Sigmoid colon (tissue), 7 donors: ENCODE measurements around the gene FGF23. TPM values are rescaled to one million over a fixed set of nuclear protein-coding genes. Genes with fewer than 3 reads are reported as not detected.

Experiments
- DNase-seq: peaks from one replicate; pipeline ENCODE4 v3.0.0-alpha.2; 2019
- H3K27ac ChIP-seq, 4 donors: fragments of 200-600 bp; sonication (generic); one replicate each; pipeline ENCODE4 v1.5.1; 2016 to 2019; ENCODE audit warnings: mild to moderate bottlenecking in 1 of 4
- H3K27me3 ChIP-seq, 3 donors: fragments of 200-600 bp; sonication (generic); one replicate each; pipeline ENCODE4 v1.5.1; 2019; ENCODE audit warnings: mild to moderate bottlenecking in 1 of 3
- H3K36me3 ChIP-seq, 4 donors: fragments of 200-600 bp; sonication (generic); one replicate each; pipeline ENCODE4 v1.5.1; 2016 to 2019
- H3K4me1 ChIP-seq, 4 donors: fragments of 200-600 bp; sonication (generic); one replicate each; pipeline ENCODE4 v1.5.1; 2017 to 2019
- H3K4me3 ChIP-seq, 4 donors: fragments of 200-600 bp; sonication (generic); one replicate each; pipeline ENCODE4 v1.5.1; 2017 to 2019; ENCODE audit warnings: mild to moderate bottlenecking in 2 of 4, moderate library complexity in 1 of 4
- H3K9me3 ChIP-seq, 4 donors: fragments of 200-600 bp in 3 of 4; sonication (generic) in 3 of 4; one replicate each; pipeline versions ENCODE4 v1.5.1 to v1.6.1; 2013 to 2019
- EP300 ChIP-seq, 4 donors: sonication (generic); formaldehyde crosslinking; IDR thresholded peaks; one replicate each; pipeline ENCODE4 v1.6.1; 2017; ENCODE audit warnings: antibody characterized with exemption in 4 of 4
- POLR2A ChIP-seq, 2 donors: fragments of 450-650 bp; IDR thresholded peaks; one replicate each; pipeline ENCODE4 v1.6.1; 2016; ENCODE audit warnings: antibody characterized with exemption in 2 of 2, mild to moderate bottlenecking in 2 of 2, moderate library complexity in 2 of 2
- POLR2AphosphoS5 ChIP-seq, 4 donors: sonication (generic); formaldehyde crosslinking; IDR thresholded peaks; one replicate each; pipeline ENCODE4 v1.6.1; 2017; ENCODE audit warnings: antibody characterized with exemption in 4 of 4
- whole genome bisulfite sequencing, 2 donors: extraction: QIAGEN DNeasy Blood & Tissue Kit; methylation state at CpG; one replicate each; pipeline ENCODE4 v1.1.7; 2013; 5-methylcytosine and 5-hydroxymethylcytosine counted together
- intact Hi-C: fragments of 100-400 bp; cut with DNase I; formaldehyde crosslinking; loops from one replicate; pipeline ENCODE4 v1.15.1; 2023
- polyA plus RNA-seq, 3 donors: library from polyadenylated mRNA; stranded (reverse); fragments of 200-250 nt; gene quantifications; one replicate each; pipeline ENCODE4 v1.2.3, GENCODE V29; 2013
- total RNA-seq, 4 donors: library from RNA; depleted of rRNA; stranded (reverse); fragments of >200 nt; gene quantifications; one replicate each; pipeline ENCODE4 v1.1.0, GENCODE V29; 2016
- TF ChIP-seq, protein P1 (sequence below), 4 experiments: fragments of 450-650 bp in 3 of 4; fragments of 200-600 bp in 1 of 4; IDR thresholded peaks; one replicate each; pipeline ENCODE4 v1.5.1; 2016 to 2019; ENCODE audit warnings: antibody characterized with exemption in 4 of 4, mild to moderate bottlenecking in 3 of 4, moderate library complexity in 2 of 4
- donor health status: healthy with polysubstance abuse.
- donor health status: Bipolar disorder and iron deficiency.
- donor health status: healthy.

The FGF23 gene
- total RNA-seq: not detected
- not detected for polyA plus RNA-seq

DNA sequence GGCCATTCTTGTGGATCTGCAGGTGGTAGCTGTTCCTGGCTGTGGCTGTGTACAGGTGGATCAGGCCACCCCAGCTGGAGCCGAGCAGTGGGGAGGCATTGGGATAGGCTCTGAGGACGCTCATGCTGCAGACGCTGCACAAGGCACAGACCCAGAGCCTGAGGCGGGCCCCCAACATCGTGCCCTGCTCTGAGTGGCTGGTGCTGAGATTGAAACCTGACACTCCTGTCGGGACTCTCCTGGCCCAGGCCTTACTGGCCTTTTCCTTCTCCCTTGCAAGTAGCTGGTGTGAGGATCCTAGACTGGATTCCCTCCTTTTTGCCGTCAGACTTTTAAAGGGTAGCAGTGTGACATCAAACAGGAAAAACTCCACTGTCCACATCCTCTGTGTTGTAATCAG, at the start of gene FGF23:
FGF23 (minus strand) TSS at position 308 of the 400 bp plus-strand sequence; CDS start at position 178, 130 bp downstream.
- Histone ChIP-seq H3K27me3 (peaks cover 0 to 15% (median 5%) of the 10 kb centered on the region in 3 donors), H3K27ac (no peak within 1 kb of the TSS), H3K4me3 (no peak within 1 kb of the TSS), H3K36me3 (no peaks in the 10 kb centered on the region), H3K9me3 (no peaks in the 10 kb centered on the region), H3K4me1 (no peaks in the 10 kb centered on the region)
- TF ChIP-seq POLR2AphosphoS5 (IDR thresholded peaks at IDR 0.05) (no peak), EP300 (IDR thresholded peaks at IDR 0.05) (no peak), POLR2A (IDR thresholded peaks at IDR 0.05) (no peak)
- TF ChIP-seq, protein P1, sequence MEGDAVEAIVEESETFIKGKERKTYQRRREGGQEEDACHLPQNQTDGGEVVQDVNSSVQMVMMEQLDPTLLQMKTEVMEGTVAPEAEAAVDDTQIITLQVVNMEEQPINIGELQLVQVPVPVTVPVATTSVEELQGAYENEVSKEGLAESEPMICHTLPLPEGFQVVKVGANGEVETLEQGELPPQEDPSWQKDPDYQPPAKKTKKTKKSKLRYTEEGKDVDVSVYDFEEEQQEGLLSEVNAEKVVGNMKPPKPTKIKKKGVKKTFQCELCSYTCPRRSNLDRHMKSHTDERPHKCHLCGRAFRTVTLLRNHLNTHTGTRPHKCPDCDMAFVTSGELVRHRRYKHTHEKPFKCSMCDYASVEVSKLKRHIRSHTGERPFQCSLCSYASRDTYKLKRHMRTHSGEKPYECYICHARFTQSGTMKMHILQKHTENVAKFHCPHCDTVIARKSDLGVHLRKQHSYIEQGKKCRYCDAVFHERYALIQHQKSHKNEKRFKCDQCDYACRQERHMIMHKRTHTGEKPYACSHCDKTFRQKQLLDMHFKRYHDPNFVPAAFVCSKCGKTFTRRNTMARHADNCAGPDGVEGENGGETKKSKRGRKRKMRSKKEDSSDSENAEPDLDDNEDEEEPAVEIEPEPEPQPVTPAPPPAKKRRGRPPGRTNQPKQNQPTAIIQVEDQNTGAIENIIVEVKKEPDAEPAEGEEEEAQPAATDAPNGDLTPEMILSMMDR (IDR thresholded peaks at IDR 0.05): no peak
- DNase-seq: no peak
- intact Hi-C loops: no loop called here
- 37 to 79% methylated on average over 7 of the region's 7 CpGs for WGBS, 2 donors

DNA sequence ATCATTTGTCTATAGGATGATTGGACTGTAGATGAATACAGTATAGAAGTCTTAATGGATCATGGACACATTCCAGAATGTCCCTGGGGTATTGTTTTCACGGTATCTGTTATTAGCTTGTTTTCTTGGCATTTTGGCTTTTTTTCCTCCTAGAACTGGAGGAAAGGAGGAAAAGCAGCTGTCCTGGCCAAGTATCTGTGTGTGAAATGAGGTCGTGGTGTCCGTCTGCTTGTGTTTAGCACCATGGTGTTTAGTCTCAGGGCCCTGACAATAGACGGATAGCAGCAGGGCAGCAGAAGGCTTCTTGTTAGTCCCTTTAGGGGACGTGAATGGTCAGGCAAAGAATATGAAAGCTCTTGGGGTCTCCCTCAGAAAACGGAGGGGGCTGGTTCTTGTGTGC, 44.9 kb upstream of the FGF23 start:
- Histone ChIP-seq H3K36me3 (no peaks in the 10 kb centered on the region), H3K4me1 (peaks cover 0 to 6% (median 0%) of the 10 kb centered on the region in 4 donors), H3K27me3 (no peaks in the 10 kb centered on the region), H3K27ac (no peak overlapping the region), H3K9me3 (no peaks in the 10 kb centered on the region), H3K4me3 (no peak overlapping the region)
- WGBS, 2 donors: 73 to 81% methylated on average over 6 of the region's 6 CpGs
- no peak for DNase-seq
- intact Hi-C loops: loop anchor here (5.0 kb wide), 1 partner anchor 103 kb away; no protein-coding TSS in a partner anchor
- TF ChIP-seq POLR2A (IDR thresholded peaks at IDR 0.05) (no peak), POLR2AphosphoS5 (IDR thresholded peaks at IDR 0.05) (no peak), EP300 (IDR thresholded peaks at IDR 0.05) (no peak)
- TF ChIP-seq, protein P1 (IDR thresholded peaks at IDR 0.05): no peak

DNA sequence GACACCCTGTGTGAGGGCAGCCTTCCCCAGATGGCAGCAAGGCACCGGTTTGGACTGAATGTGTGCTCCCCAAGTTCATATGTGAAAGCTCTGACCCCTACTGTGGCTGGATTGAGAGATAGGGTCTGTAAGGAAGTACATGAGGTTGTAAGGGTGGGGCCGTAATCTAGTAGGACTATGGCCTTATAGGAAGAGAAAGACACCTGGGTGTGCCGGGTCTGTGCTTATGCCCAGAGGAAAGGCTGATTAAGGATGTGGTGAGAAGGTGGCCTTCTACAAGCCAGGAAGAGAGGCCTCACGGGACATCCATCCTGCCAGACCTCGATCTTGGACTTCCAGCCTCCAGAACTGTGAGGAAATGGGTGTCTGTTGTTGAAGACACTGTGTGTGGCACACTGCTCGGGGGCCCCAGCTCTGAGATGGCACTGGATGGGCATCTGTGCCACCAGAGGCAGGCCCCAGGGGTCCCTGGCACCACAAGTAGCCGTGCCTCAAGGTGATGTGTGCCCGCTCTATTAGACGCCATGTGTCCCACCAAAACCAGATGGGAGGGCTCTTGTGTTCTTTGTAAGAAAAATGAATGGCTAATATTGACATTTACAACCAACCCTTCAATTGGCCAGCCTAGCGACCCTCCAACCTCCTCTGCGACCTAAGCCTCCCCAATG, 44.1 kb upstream of the FGF23 start:
- Histone ChIP-seq H3K27me3 (no peaks in the 10 kb centered on the region), H3K4me1 (peaks cover 0 to 7% (median 1%) of the 10 kb centered on the region in 4 donors), H3K27ac (no peak overlapping the region), H3K36me3 (no peaks in the 10 kb centered on the region), H3K9me3 (no peaks in the 10 kb centered on the region), H3K4me3 (no peak overlapping the region)
- WGBS, 2 donors: 69 to 77% methylated on average over 11 of the region's 11 CpGs
- DNase-seq: no peak
- no peak for TF ChIP-seq POLR2AphosphoS5 (IDR thresholded peaks at IDR 0.05)
- TF ChIP-seq POLR2A (IDR thresholded peaks at IDR 0.05): no peak
- TF ChIP-seq, protein P1 (IDR thresholded peaks at IDR 0.05): no peak
- no peak for TF ChIP-seq EP300 (IDR thresholded peaks at IDR 0.05)
- intact Hi-C loops: loop anchor here (5.0 kb wide), 1 partner anchor 104 kb away; no protein-coding TSS in a partner anchor

DNA sequence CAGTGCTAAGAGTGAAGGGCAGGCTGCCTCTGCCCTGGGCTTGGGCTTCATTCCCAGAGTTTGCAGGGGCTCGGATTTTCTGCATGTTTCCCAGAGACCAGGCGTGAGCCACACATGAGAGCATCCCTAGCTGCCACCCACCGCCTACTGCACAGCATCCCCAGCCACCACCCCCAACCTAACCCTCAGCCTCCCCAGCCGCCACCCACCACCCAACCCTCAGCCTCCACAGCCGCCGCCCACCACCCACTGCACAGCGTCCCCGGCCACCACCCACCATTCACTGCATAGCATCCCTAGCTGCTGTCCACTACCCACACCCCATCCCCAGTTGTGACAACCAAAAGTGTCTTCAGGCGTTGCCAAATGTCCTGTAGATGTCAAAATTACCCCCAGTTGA, 43.5 kb upstream of the FGF23 start:
- WGBS, 2 donors: 87 to 92% methylated on average over 9 of the region's 9 CpGs
- Histone ChIP-seq H3K4me1 (peaks cover 0 to 14% (median 7%) of the 10 kb centered on the region in 4 donors), H3K9me3 (no peaks in the 10 kb centered on the region), H3K4me3 (no peak overlapping the region), H3K36me3 (no peaks in the 10 kb centered on the region), H3K27ac (no peak overlapping the region), H3K27me3 (no peaks in the 10 kb centered on the region)
- no peak for DNase-seq
- intact Hi-C loops: loop anchor here (5.0 kb wide), 1 partner anchor 104 kb away; no protein-coding TSS in a partner anchor
- no peak for TF ChIP-seq POLR2AphosphoS5 (IDR thresholded peaks at IDR 0.05)
- TF ChIP-seq EP300 (IDR thresholded peaks at IDR 0.05): no peak
- no peak for TF ChIP-seq POLR2A (IDR thresholded peaks at IDR 0.05)
- TF ChIP-seq, protein P1 (IDR thresholded peaks at IDR 0.05): no peak
